ENCODE results near the gene DOCK4.

DOCK4 gene

GRCh38 chr7:111710839-111711380 is 495.3 kb downstream of the DOCK4 start:
- Mint-ChIP-seq H3K27me3 (peaks cover 31 to 46% of the 10 kb centered on the region in 2 donors), H3K9me3 (no peaks in the 10 kb centered on the region), H3K36me3 (ENCODE audit: insufficient read depth) (no peaks in the 10 kb centered on the region), H3K4me1 (ENCODE audit: low read depth in 2 of 2) (no peaks in the 10 kb centered on the region), H3K4me3 (no peak overlapping the region), H3K27ac (no peak overlapping the region)
- DNase-seq (no peak), ATAC-seq (replicated peaks) (no peak)

- Mint-ChIP-seq H3K9me3 (no peaks in the 10 kb centered on the region), H3K4me3 (no peak overlapping the region), H3K36me3 (ENCODE audit: insufficient read depth) (no peaks in the 10 kb centered on the region), H3K4me1 (ENCODE audit: low read depth in 2 of 2) (no peaks in the 10 kb centered on the region), H3K27ac (no peak overlapping the region), H3K27me3 (peaks cover 31 to 40% of the 10 kb centered on the region in 2 donors)
- ATAC-seq (replicated peaks) (no peak), DNase-seq (no peak)
Observed at GRCh38 chr7:111708072-111708471, 498.1 kb downstream of the DOCK4 start.

- Mint-ChIP-seq H3K4me3 (no peak overlapping the region), H3K4me1 (ENCODE audit: low read depth in 2 of 2) (no peaks in the 10 kb centered on the region), H3K9me3 (no peaks in the 10 kb centered on the region), H3K27ac (no peak overlapping the region), H3K36me3 (ENCODE audit: insufficient read depth) (no peaks in the 10 kb centered on the region), H3K27me3 (peaks cover 24 to 30% of the 10 kb centered on the region in 2 donors)
- ATAC-seq (replicated peaks) (no peak), DNase-seq (no peak)
Observed at GRCh38 chr7:111705807-111706206, 500.4 kb downstream of the DOCK4 start.

GRCh38 chr7:111697771-111698170 is 508.4 kb downstream of the DOCK4 start:
- no peaks in the 10 kb centered on the region for H3K36me3 Mint-ChIP-seq (ENCODE audit: insufficient read depth)
- H3K9me3 Mint-ChIP-seq = peaks cover 0 to 2% of the 10 kb centered on the region in 2 donors
- no peak overlapping the region for H3K27ac Mint-ChIP-seq
- no peaks in the 10 kb centered on the region for H3K4me1 Mint-ChIP-seq (ENCODE audit: low read depth in 2 of 2)
- DNase-seq (no peak), ATAC-seq (replicated peaks) (no peak)
- H3K4me3 Mint-ChIP-seq = no peak overlapping the region
- peaks cover 0 to 5% of the 10 kb centered on the region in 2 donors for H3K27me3 Mint-ChIP-seq

- Mint-ChIP-seq H3K36me3 (ENCODE audit: insufficient read depth) (no peaks in the 10 kb centered on the region), H3K9me3 (peaks cover 0 to 2% of the 10 kb centered on the region in 2 donors), H3K27ac (no peak overlapping the region)
Observed at GRCh38 chr7:111694376-111694775, 511.8 kb downstream of the DOCK4 start.

GRCh38 chr7:111690364-111691111 is 515.7 kb downstream of the DOCK4 start:
- DNase-seq (no peak), ATAC-seq (replicated peaks) (no peak)
- no peaks in the 10 kb centered on the region for H3K9me3 Mint-ChIP-seq
- H3K27ac Mint-ChIP-seq = no peak overlapping the region
- no peak overlapping the region for H3K4me3 Mint-ChIP-seq
- peaks cover 0 to 14% of the 10 kb centered on the region in 2 donors for H3K27me3 Mint-ChIP-seq
- no peaks in the 10 kb centered on the region for H3K4me1 Mint-ChIP-seq (ENCODE audit: low read depth in 2 of 2)
- no peaks in the 10 kb centered on the region for H3K36me3 Mint-ChIP-seq (ENCODE audit: insufficient read depth)

More at GRCh38 chr7:111694376-111694775, 511.8 kb downstream of the DOCK4 start:
- no peak for ATAC-seq (replicated peaks)
- DNase-seq = no peak
- no peak overlapping the region for H3K4me3 Mint-ChIP-seq
- peaks cover 0 to 5% of the 10 kb centered on the region in 2 donors for H3K27me3 Mint-ChIP-seq
- H3K4me1 Mint-ChIP-seq (ENCODE audit: low read depth in 2 of 2) = no peaks in the 10 kb centered on the region

GRCh38 chr7:111685349-111685748 is 520.9 kb downstream of the DOCK4 start:
- H3K27ac Mint-ChIP-seq = no peak overlapping the region
- H3K36me3 Mint-ChIP-seq (ENCODE audit: insufficient read depth) = peaks cover 4% of the 10 kb centered on the region
- no peaks in the 10 kb centered on the region for H3K9me3 Mint-ChIP-seq
- no peak for DNase-seq
- no peaks in the 10 kb centered on the region for H3K4me1 Mint-ChIP-seq (ENCODE audit: low read depth in 2 of 2)
- H3K27me3 Mint-ChIP-seq = peaks cover 0 to 14% of the 10 kb centered on the region in 2 donors
- no peak overlapping the region for H3K4me3 Mint-ChIP-seq
- no peak for ATAC-seq (replicated peaks)

GRCh38 chr7:111682588-111683340 is 523.4 kb downstream of the DOCK4 start:
- H3K27ac Mint-ChIP-seq = no peak overlapping the region
- no peak overlapping the region for H3K4me3 Mint-ChIP-seq
- H3K27me3 Mint-ChIP-seq = peaks cover 0 to 14% of the 10 kb centered on the region in 2 donors
- peaks cover 4% of the 10 kb centered on the region for H3K36me3 Mint-ChIP-seq (ENCODE audit: insufficient read depth)
- DNase-seq (no peak), ATAC-seq (replicated peaks) (no peak)
- H3K4me1 Mint-ChIP-seq (ENCODE audit: low read depth in 2 of 2) = no peaks in the 10 kb centered on the region
- no peaks in the 10 kb centered on the region for H3K9me3 Mint-ChIP-seq

GRCh38 chr7:111681242-111681641 is 525.0 kb downstream of the DOCK4 start:
- Mint-ChIP-seq H3K36me3 (ENCODE audit: insufficient read depth) (peaks cover 4% of the 10 kb centered on the region), H3K4me1 (ENCODE audit: low read depth in 2 of 2) (no peaks in the 10 kb centered on the region), H3K27ac (no peak overlapping the region), H3K27me3 (peaks cover 0 to 4% of the 10 kb centered on the region in 2 donors), H3K9me3 (no peaks in the 10 kb centered on the region), H3K4me3 (no peak overlapping the region)
- no peak for DNase-seq
- no peak for ATAC-seq (replicated peaks)

GRCh38 chr7:111678986-111679385 is 527.2 kb downstream of the DOCK4 start:
- no peak overlapping the region for H3K4me3 Mint-ChIP-seq
- H3K27me3 Mint-ChIP-seq = peaks cover 0 to 3% of the 10 kb centered on the region in 2 donors
- DNase-seq = no peak
- no peaks in the 10 kb centered on the region for H3K36me3 Mint-ChIP-seq (ENCODE audit: insufficient read depth)
- no peaks in the 10 kb centered on the region for H3K9me3 Mint-ChIP-seq
- H3K27ac Mint-ChIP-seq = no peak overlapping the region
- H3K4me1 Mint-ChIP-seq (ENCODE audit: low read depth in 2 of 2) = no peaks in the 10 kb centered on the region
- no peak for ATAC-seq (replicated peaks)

- Mint-ChIP-seq H3K36me3 (ENCODE audit: insufficient read depth) (no peaks in the 10 kb centered on the region), H3K9me3 (no peaks in the 10 kb centered on the region), H3K27ac (no peak overlapping the region), H3K4me1 (ENCODE audit: low read depth in 2 of 2) (no peaks in the 10 kb centered on the region), H3K4me3 (no peak overlapping the region), H3K27me3 (peaks cover 5 to 10% of the 10 kb centered on the region in 2 donors)
- DNase-seq (no peak), ATAC-seq (replicated peaks) (no peak)
Observed at GRCh38 chr7:111678281-111678680, 527.9 kb downstream of the DOCK4 start.

- Mint-ChIP-seq H3K27me3 (peaks cover 7 to 11% of the 10 kb centered on the region in 2 donors), H3K36me3 (ENCODE audit: insufficient read depth) (no peaks in the 10 kb centered on the region), H3K27ac (no peak overlapping the region), H3K4me1 (ENCODE audit: low read depth in 2 of 2) (no peaks in the 10 kb centered on the region), H3K4me3 (no peak overlapping the region), H3K9me3 (no peaks in the 10 kb centered on the region)
- DNase-seq (no peak), ATAC-seq (replicated peaks) (no peak)
Observed at GRCh38 chr7:111677848-111678247, 528.4 kb downstream of the DOCK4 start.

GRCh38 chr7:111676811-111677210 is 529.4 kb downstream of the DOCK4 start:
- no peak for DNase-seq
- peaks cover 7 to 11% of the 10 kb centered on the region in 2 donors for H3K27me3 Mint-ChIP-seq
- no peak overlapping the region for H3K27ac Mint-ChIP-seq
- H3K4me1 Mint-ChIP-seq (ENCODE audit: low read depth in 2 of 2) = no peaks in the 10 kb centered on the region
- H3K4me3 Mint-ChIP-seq = no peak overlapping the region
- H3K36me3 Mint-ChIP-seq (ENCODE audit: insufficient read depth) = no peaks in the 10 kb centered on the region
- no peak for ATAC-seq (replicated peaks)
- no peaks in the 10 kb centered on the region for H3K9me3 Mint-ChIP-seq
